GM19395 (cell line): ENCODE measurements around the gene CCL20.
"Not testable (repeated sequence)": the region's sequence is repeated elsewhere in the genome, so short reads cannot be mapped to it uniquely, and the experiment has no call there.

Experiments used
- ATAC-seq: cut with Tn5 transposase; IDR thresholded peaks from one replicate; pipeline ENCODE4 v1.9.1; 2021; ENCODE audit warnings: mild to moderate bottlenecking, moderate library complexity; ENCODE audit not compliant: unreplicated experiment

CCL20 gene

GRCh38 chr2:227813562-227814353 lies at the start of gene CCL20:
Gene CCL20, plus strand, starts transcription at chr2:227813842. Its CDS starts 70 bp downstream, at chr2:227813912.
- ATAC-seq: no peak

- ATAC-seq: peak; percentile 19
These were observed 47.8 kb upstream of the CCL20 start for GRCh38 chr2:227765788-227766372.

- peak; percentile 99 for ATAC-seq
These were observed 47.2 kb upstream of the CCL20 start for GRCh38 chr2:227766373-227766883.

- ATAC-seq: no peak
These were observed 45.8 kb upstream of the CCL20 start for GRCh38 chr2:227767830-227768229.

- no peak for ATAC-seq
These were observed 41.4 kb upstream of the CCL20 start for GRCh38 chr2:227772197-227772661.

GRCh38 chr2:227772932-227773331 lies 40.7 kb upstream of the CCL20 start:
- no peak for ATAC-seq

- no peak for ATAC-seq
These were observed 39.5 kb upstream of the CCL20 start for GRCh38 chr2:227774011-227774624.

GRCh38 chr2:227774895-227775842 lies 38.5 kb upstream of the CCL20 start:
- ATAC-seq: no peak

GRCh38 chr2:227780981-227781615 lies 32.5 kb upstream of the CCL20 start:
- ATAC-seq: no peak

GRCh38 chr2:227781841-227782240 lies 31.8 kb upstream of the CCL20 start:
- ATAC-seq: no peak

- ATAC-seq: peak; percentile 4
These were observed 30.8 kb upstream of the CCL20 start for GRCh38 chr2:227782804-227783203.

- peak; percentile 98 for ATAC-seq
These were observed 30.1 kb upstream of the CCL20 start for GRCh38 chr2:227783404-227784138.

- ATAC-seq: no peak
These were observed 28.3 kb upstream of the CCL20 start for GRCh38 chr2:227785293-227785692.

GRCh38 chr2:227788561-227789018 lies 25.1 kb upstream of the CCL20 start:
- no peak for ATAC-seq

- no peak for ATAC-seq
These were observed 23.8 kb upstream of the CCL20 start for GRCh38 chr2:227789803-227790202.

GRCh38 chr2:227793148-227793712 lies 20.4 kb upstream of the CCL20 start:
- ATAC-seq: no peak

- ATAC-seq: no peak
These were observed 17.5 kb upstream of the CCL20 start for GRCh38 chr2:227796045-227796711.

GRCh38 chr2:227796768-227797167 lies 16.9 kb upstream of the CCL20 start:
- ATAC-seq: not testable (repeated sequence)
